Prostate gland (tissue), 2 donors: Measurements from ENCODE around the gene TMPRSS2. TPM values are rescaled to one million over a fixed set of nuclear protein-coding genes. Genes with fewer than 3 reads are reported as not detected.

ENCODE experiments used
- DNase-seq: peaks from one replicate; pipeline ENCODE4 v3.0.0-alpha.2; 2019; ENCODE audit warnings: low spot score
- H3K27ac ChIP-seq, 2 donors: fragments of 200-600 bp; sonication (generic); 2 replicates each; pipeline ENCODE4 v1.5.1; 2017 to 2019
- H3K27me3 ChIP-seq: fragments of 200-600 bp; sonication (generic); replicated peaks from 2 replicates; pipeline ENCODE4 v1.5.1; 2019; ENCODE audit not compliant: insufficient read depth
- H3K36me3 ChIP-seq, 2 donors: fragments of 200-600 bp; sonication (generic); 1 replicate in 1 of 2; 2 replicates in 1 of 2; pipeline versions ENCODE4 v1.5.1 to v1.8.1; 2017 to 2019
- H3K4me1 ChIP-seq: fragments of 200-600 bp; sonication (generic); replicated peaks from 2 replicates; pipeline ENCODE4 v1.5.1; 2019
- H3K4me3 ChIP-seq, 2 donors: fragments of 200-600 bp; sonication (generic); 2 replicates each; pipeline ENCODE4 v1.5.1; 2017 to 2019
- H3K9me3 ChIP-seq: fragments of 200-600 bp; sonication (generic); 2 replicates; pipeline ENCODE4 v1.5.1; 2017
- POLR2A ChIP-seq: fragments of 450-650 bp; IDR thresholded peaks from one replicate; pipeline ENCODE4 v1.6.1; 2016; ENCODE audit warnings: antibody characterized with exemption, mild to moderate bottlenecking
- POLR2AphosphoS5 ChIP-seq: sonication (generic); formaldehyde crosslinking; IDR thresholded peaks from one replicate; pipeline ENCODE4 v1.6.1; 2017; ENCODE audit warnings: antibody characterized with exemption
- WGBS: methylation state at CpG from one replicate; pipeline ENCODE4 v1.1.5; 2018; 5-methylcytosine and 5-hydroxymethylcytosine counted together
- intact Hi-C: fragments of 100-400 bp; cut with DNase I; formaldehyde crosslinking; loops from one replicate; pipeline ENCODE4 v1.14.2; 2022
- total RNA-seq, 2 donors: library from RNA; depleted of rRNA; stranded (reverse); fragments of >200 nt; gene quantifications; one replicate each; pipeline ENCODE4 v1.1.0, GENCODE V29; 2016
- TF ChIP-seq, protein P1 (sequence below), 4 experiments: fragments of 200-600 bp in 2 of 4; fragments of 450-650 bp in 2 of 4; sonication (generic) in 2 of 4; IDR thresholded peaks; 1 replicate in 3 of 4; 2 replicates in 1 of 4; pipeline ENCODE4 v1.5.1; 2016 to 2019; ENCODE audit warnings: antibody characterized with exemption in 4 of 4, mild to moderate bottlenecking in 2 of 4, moderate library complexity in 2 of 4

TMPRSS2 gene
- total RNA-seq, 2 donors from 2014 or later = 336 to 786 TPM

DNA sequence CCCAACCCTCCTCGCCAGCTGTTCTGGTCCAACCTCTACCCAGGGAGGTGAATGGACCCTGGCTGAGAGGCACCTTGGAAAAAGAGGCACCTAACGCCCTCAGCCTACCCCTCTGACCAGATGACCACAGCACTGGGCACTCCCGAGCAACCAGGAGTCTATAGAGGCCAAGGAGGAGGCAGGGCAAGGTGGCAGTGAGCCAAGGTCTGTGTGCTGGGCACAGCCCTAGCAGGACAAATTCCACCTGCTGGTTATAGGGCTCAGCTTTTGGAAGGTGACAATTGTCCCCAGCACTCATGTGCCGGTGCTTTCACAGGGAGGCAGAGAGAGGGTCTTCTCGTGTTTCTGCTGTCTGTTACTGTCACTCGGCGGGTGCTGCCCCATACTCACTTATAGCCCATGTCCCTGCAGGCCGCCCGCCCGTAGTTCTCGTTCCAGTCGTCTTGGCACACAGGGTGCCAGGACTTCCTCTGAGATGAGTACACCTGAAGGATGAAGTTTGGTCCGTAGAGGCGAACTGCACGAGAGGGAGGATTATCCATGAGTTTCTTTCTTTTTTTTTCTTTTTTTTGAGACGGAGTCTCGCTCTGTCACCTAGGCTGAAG lies 27.8 kb downstream of the TMPRSS2 start:
- TF ChIP-seq POLR2AphosphoS5 (no peak), POLR2A (no peak)
- TF ChIP-seq, protein P1, sequence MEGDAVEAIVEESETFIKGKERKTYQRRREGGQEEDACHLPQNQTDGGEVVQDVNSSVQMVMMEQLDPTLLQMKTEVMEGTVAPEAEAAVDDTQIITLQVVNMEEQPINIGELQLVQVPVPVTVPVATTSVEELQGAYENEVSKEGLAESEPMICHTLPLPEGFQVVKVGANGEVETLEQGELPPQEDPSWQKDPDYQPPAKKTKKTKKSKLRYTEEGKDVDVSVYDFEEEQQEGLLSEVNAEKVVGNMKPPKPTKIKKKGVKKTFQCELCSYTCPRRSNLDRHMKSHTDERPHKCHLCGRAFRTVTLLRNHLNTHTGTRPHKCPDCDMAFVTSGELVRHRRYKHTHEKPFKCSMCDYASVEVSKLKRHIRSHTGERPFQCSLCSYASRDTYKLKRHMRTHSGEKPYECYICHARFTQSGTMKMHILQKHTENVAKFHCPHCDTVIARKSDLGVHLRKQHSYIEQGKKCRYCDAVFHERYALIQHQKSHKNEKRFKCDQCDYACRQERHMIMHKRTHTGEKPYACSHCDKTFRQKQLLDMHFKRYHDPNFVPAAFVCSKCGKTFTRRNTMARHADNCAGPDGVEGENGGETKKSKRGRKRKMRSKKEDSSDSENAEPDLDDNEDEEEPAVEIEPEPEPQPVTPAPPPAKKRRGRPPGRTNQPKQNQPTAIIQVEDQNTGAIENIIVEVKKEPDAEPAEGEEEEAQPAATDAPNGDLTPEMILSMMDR (IDR thresholded peaks at IDR 0.05) = peak in 1 of 4 experiments; percentile 4
- 83% methylated on average over 17 of the region's 17 CpGs for WGBS
- intact Hi-C loops = no loop called here
- no peaks in the 10 kb centered on the region for H3K9me3 ChIP-seq
- peaks cover 0 to 17% of the 10 kb centered on the region in 2 donors for H3K36me3 ChIP-seq
- no peaks in the 10 kb centered on the region for H3K27me3 ChIP-seq
- no peak for DNase-seq
- H3K27ac ChIP-seq = peak overlapping the region in 1 of 2 donors; percentile 70
- H3K4me3 ChIP-seq = peak overlapping the region in 1 of 2 donors; percentile 0
- H3K4me1 ChIP-seq = peaks cover 7% of the 10 kb centered on the region

DNA sequence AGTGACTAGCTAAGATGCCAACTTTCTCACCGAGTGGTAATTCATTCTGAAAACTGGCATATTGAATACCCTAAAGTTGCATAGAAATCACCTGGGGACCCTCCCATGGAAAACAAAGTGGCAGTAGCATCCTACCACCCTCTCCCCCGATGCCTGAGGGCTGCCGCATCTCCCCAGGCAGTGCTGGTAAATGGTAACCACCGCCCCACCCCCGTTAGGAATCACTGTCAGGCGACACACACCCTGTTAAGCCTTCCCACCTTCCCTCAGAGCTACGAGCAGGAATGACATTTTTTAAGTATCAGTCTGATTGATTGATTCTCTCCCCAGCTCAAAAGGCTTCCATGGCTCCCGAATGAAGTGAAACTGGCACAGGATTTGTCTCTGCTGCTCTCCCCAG lies 28.3 kb downstream of the TMPRSS2 start:
- H3K4me3 ChIP-seq = peak overlapping the region in 1 of 2 donors; percentile 0
- no peak for DNase-seq
- intact Hi-C loops = no loop called here
- no peaks in the 10 kb centered on the region for H3K9me3 ChIP-seq
- peaks cover 7% of the 10 kb centered on the region for H3K4me1 ChIP-seq
- H3K27ac ChIP-seq = peak overlapping the region in 1 of 2 donors; percentile 70
- H3K36me3 ChIP-seq = peaks cover 0 to 17% of the 10 kb centered on the region in 2 donors
- TF ChIP-seq, protein P1 (IDR thresholded peaks at IDR 0.05) = no peak
- TF ChIP-seq POLR2AphosphoS5 = no peak
- no peaks in the 10 kb centered on the region for H3K27me3 ChIP-seq
- 68% methylated on average over 8 of the region's 8 CpGs for WGBS

DNA sequence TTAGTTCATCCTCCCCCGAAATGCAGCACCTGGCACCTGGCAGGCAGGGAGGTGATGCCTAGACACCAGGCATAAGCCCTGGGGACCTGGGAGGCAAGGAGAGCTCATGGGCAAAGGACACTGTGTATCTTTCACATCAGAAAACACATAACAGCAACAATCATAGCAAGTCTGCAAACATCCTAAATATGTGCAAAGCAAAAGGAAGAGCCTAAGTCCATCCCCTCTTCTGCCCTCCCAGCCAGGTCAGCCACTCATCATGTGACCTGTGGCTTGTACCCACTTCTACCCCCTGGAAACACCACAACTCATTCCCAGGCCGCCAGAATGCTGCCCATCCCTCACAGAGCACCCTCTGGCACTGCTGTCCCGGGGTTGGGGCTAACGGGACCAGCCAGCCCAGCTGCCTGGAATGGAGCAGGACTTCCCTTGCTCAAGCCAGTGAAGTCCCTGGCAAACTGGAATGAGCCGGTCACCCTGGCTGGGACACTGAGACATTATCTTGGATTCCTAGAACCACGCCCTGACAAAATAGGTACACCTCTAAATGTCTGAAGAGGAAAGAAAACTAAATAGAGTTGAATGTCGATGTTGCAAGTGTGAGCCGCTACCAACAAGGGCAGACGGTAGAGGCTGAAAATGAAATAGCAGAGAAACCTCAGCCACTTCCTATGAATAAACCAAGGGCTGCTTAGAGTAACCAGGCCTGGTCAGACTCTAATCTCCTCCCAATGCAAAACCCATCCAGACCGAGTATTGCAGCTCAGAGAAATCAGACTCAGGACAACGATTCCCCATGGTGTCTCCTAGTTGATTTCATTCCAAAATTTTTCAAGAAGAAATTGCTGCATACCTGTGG lies 29.4 kb downstream of the TMPRSS2 start:
- 56% methylated on average over 11 of the region's 11 CpGs for WGBS

DNA sequence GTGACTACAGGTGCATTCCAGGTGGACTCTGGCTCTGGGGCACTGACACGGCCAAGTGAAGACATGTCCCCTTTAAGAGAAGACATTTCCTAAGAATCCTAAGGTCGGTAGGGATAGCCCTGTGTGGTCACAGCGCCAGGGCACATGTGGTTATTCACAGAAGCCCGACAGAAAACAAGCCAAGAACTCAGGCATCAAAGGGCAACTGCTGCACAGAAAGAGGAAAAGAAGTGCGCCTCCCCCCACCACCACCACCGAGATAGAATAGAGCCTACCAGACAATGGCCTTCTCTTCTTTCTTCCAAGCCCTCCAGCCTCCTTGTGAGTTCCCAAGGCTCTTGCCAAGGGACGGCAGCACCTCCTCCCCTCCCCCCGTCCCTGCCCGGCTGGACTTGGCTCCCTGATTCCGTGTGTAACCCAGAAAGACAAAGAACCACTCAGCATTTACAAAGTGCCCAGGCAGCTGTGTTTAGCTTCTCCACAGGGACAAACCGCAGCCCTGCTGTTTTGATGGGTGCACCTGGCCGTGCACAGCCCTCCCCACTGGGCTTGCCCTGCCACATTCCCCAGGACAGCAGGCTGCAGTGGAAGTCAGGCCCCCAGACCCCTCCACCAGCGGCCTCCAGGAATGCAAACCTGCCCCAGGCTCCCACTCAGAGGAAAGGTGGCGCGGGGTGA lies 30.2 kb downstream of the TMPRSS2 start:
- Histone ChIP-seq H3K4me3 (no peak overlapping the region), H3K9me3 (no peaks in the 10 kb centered on the region), H3K36me3 (peaks cover 0 to 26% of the 10 kb centered on the region in 2 donors), H3K27me3 (no peaks in the 10 kb centered on the region), H3K4me1 (peaks cover 7% of the 10 kb centered on the region), H3K27ac (peak overlapping the region in 1 of 2 donors; percentile 70)
- no peak for DNase-seq
- TF ChIP-seq POLR2A = no peak
- TF ChIP-seq, protein P1 (IDR thresholded peaks at IDR 0.05) = no peak
- 19% methylated on average over 15 of the region's 15 CpGs for WGBS
- intact Hi-C loops = no loop called here

More for the DNA sequence above, 29.4 kb downstream of the TMPRSS2 start:
- Histone ChIP-seq H3K4me3 (no peak overlapping the region), H3K4me1 (peaks cover 7% of the 10 kb centered on the region), H3K27me3 (no peaks in the 10 kb centered on the region), H3K9me3 (no peaks in the 10 kb centered on the region), H3K36me3 (peaks cover 0 to 19% of the 10 kb centered on the region in 2 donors), H3K27ac (peak overlapping the region; percentile 10 to 70)
- intact Hi-C loops = no loop called here
- no peak for DNase-seq
- TF ChIP-seq, protein P1 (IDR thresholded peaks at IDR 0.05) = no peak
- TF ChIP-seq POLR2AphosphoS5 (no peak), POLR2A (no peak)
